Panc1 (cell line): Measurements from ENCODE around the gene KCTD14. TPM values are rescaled to one million over a fixed set of nuclear protein-coding genes. Genes with fewer than 3 reads are reported as not detected.

Experiments
- ATAC-seq: fragments of 200-7000 bp; cut with Tn5 transposase; 2 replicates; pipeline ENCODE4 v1.9.1; 2020; ENCODE audit warnings: mild to moderate bottlenecking, moderate library complexity
- BruUV-seq: library from RNA; stranded (reverse); fragments of 400-500 nt; replicated peaks from 2 replicates; lab custom pipeline; 2021; lab: Mats Ljungman, UMichigan
- CTCF ChIA-PET: fragments of 300-600 bp; sonication (Branson Sonifier 250); formaldehyde crosslinking; loops from one replicate; lab custom pipeline; 2022; ENCODE audit warnings: antibody characterized with exemption; lab: Charles Lee
- POLR2A ChIA-PET: fragments of 300-600 bp; sonication (Branson Sonifier 250); formaldehyde crosslinking; loops from one replicate; lab custom pipeline; 2022; ENCODE audit warnings: antibody characterized with exemption; lab: Charles Lee
- DNase-seq: peaks from one replicate; pipeline ENCODE4 v3.0.0-alpha.2; 2010; ENCODE audit warnings: low read depth, low spot score
- H3K27ac ChIP-seq: 2 replicates; pipeline ENCODE4 v1.5.1; 2011; ENCODE audit warnings: mild to moderate bottlenecking, low read length, inconsistent platforms
- H3K27me3 ChIP-seq: fragments of 200-500 bp; sonication (Bioruptor generic); 2 replicates; pipeline ENCODE4 v1.6.0; 2014; ENCODE audit warnings: low read length, inconsistent platforms; ENCODE audit not compliant: control insufficient read depth, insufficient read depth
- H3K36me3 ChIP-seq: fragments of 200-500 bp; sonication (Bioruptor generic); 2 replicates; pipeline ENCODE4 v1.5.1; 2014; ENCODE audit warnings: inconsistent platforms, mild to moderate bottlenecking, low read length, moderate library complexity; ENCODE audit not compliant: control insufficient read depth, insufficient read depth
- H3K4me1 ChIP-seq: 2 replicates; pipeline ENCODE4 v1.5.1; 2011; ENCODE audit warnings: inconsistent platforms, mild to moderate bottlenecking, low read length, moderate library complexity; ENCODE audit not compliant: control insufficient read depth, insufficient read depth
- H3K4me3 ChIP-seq, 2 experiments: 2 replicates each; pipeline ENCODE4 v1.5.1; 2011 to 2012; ENCODE audit warnings: low read depth in 2 of 2, low read length in 2 of 2, mild to moderate bottlenecking in 2 of 2, inconsistent platforms in 1 of 2, moderate library complexity in 1 of 2
- H3K9me3 ChIP-seq: fragments of 200-500 bp; sonication (Bioruptor generic); 2 replicates; pipeline ENCODE4 v1.5.1; 2014; ENCODE audit warnings: low read depth, mild to moderate bottlenecking, inconsistent platforms, low read length, moderate library complexity; ENCODE audit not compliant: control insufficient read depth, insufficient read depth
- POLR2AphosphoS5 ChIP-seq: IDR thresholded peaks from 2 replicates; pipeline ENCODE4 v1.6.1; 2012; ENCODE audit warnings: mild to moderate bottlenecking, low read depth, low read length, moderate library complexity
- SIN3A ChIP-seq: IDR thresholded peaks from 2 replicates; pipeline ENCODE4 v1.6.1; 2012; ENCODE audit warnings: low read depth, mild to moderate bottlenecking, low read length, moderate library complexity, borderline replicate concordance; ENCODE audit not compliant: insufficient read depth
- TCF7L2 ChIP-seq: IDR thresholded peaks from 2 replicates; pipeline ENCODE4 v1.6.1; 2011; ENCODE audit warnings: mild to moderate bottlenecking, low read depth, low read length, inconsistent platforms
- in situ Hi-C: cut with HindIII; loops from 2 replicates; pipeline ENCODE4 v1.10.0; 2016; ENCODE audit warnings: low sequenced_read_pairs, low pct_unique_long_range_greater_than_20kb
- intact Hi-C: fragments of 100-400 bp; cut with micrococcal nuclease; formaldehyde crosslinking; loops from one replicate; pipeline ENCODE4 v1.10.0; 2022; ENCODE audit not compliant: unreplicated experiment
- total RNA-seq: library from RNA; stranded (reverse); gene quantifications from one replicate; pipeline ENCODE4 v1.2.1, GENCODE V29; 2021; ENCODE audit not compliant: unreplicated experiment
- TF ChIP-seq, protein P1 (sequence below): fragments of 450-650 bp; IDR thresholded peaks from 2 replicates; pipeline ENCODE4 v1.5.1; 2017; ENCODE audit warnings: mild to moderate bottlenecking
- TF ChIP-seq, protein P2 (sequence below), 2 experiments: IDR thresholded peaks; 2 replicates each; pipeline ENCODE4 v1.6.1; 2011 to 2012; ENCODE audit warnings: low read depth in 2 of 2, control low read depth in 1 of 2, low read length in 1 of 2, mild to moderate bottlenecking in 1 of 2, moderate library complexity in 1 of 2; ENCODE audit not compliant: insufficient read depth in 1 of 2

Gene KCTD14
- total RNA-seq, 1 experiment from 2014 or later = 19.3 TPM

GRCh38 chr11:78000193-78000592 lies 22.9 kb downstream of the KCTD14 start:
- no peaks in the 10 kb centered on the region; the same call in 1 of the 2 replicates for H3K27me3 ChIP-seq
- no peaks in the 10 kb centered on the region for H3K36me3 ChIP-seq
- ChIA-PET POLR2A (no interaction called here), CTCF (interaction anchor here (0.6 to 1.1 kb wide), 2 partner anchors 105 to 224 kb away, joined by 3 to 4 read pairs; no protein-coding TSS in a partner anchor)
- BruUV-seq = no TSS peak
- peak; percentile 47 for DNase-seq
- ATAC-seq = peak; percentile 88
- no peak overlapping the region for H3K27ac ChIP-seq
- H3K4me1 ChIP-seq = peaks cover 3% of the 10 kb centered on the region; the same call in 1 of the 2 replicates
- TF ChIP-seq POLR2AphosphoS5 (no peak), TCF7L2 (no peak), SIN3A (no peak)
- TF ChIP-seq, protein P1, sequence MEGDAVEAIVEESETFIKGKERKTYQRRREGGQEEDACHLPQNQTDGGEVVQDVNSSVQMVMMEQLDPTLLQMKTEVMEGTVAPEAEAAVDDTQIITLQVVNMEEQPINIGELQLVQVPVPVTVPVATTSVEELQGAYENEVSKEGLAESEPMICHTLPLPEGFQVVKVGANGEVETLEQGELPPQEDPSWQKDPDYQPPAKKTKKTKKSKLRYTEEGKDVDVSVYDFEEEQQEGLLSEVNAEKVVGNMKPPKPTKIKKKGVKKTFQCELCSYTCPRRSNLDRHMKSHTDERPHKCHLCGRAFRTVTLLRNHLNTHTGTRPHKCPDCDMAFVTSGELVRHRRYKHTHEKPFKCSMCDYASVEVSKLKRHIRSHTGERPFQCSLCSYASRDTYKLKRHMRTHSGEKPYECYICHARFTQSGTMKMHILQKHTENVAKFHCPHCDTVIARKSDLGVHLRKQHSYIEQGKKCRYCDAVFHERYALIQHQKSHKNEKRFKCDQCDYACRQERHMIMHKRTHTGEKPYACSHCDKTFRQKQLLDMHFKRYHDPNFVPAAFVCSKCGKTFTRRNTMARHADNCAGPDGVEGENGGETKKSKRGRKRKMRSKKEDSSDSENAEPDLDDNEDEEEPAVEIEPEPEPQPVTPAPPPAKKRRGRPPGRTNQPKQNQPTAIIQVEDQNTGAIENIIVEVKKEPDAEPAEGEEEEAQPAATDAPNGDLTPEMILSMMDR = peak; percentile 93
- TF ChIP-seq, protein P2, sequence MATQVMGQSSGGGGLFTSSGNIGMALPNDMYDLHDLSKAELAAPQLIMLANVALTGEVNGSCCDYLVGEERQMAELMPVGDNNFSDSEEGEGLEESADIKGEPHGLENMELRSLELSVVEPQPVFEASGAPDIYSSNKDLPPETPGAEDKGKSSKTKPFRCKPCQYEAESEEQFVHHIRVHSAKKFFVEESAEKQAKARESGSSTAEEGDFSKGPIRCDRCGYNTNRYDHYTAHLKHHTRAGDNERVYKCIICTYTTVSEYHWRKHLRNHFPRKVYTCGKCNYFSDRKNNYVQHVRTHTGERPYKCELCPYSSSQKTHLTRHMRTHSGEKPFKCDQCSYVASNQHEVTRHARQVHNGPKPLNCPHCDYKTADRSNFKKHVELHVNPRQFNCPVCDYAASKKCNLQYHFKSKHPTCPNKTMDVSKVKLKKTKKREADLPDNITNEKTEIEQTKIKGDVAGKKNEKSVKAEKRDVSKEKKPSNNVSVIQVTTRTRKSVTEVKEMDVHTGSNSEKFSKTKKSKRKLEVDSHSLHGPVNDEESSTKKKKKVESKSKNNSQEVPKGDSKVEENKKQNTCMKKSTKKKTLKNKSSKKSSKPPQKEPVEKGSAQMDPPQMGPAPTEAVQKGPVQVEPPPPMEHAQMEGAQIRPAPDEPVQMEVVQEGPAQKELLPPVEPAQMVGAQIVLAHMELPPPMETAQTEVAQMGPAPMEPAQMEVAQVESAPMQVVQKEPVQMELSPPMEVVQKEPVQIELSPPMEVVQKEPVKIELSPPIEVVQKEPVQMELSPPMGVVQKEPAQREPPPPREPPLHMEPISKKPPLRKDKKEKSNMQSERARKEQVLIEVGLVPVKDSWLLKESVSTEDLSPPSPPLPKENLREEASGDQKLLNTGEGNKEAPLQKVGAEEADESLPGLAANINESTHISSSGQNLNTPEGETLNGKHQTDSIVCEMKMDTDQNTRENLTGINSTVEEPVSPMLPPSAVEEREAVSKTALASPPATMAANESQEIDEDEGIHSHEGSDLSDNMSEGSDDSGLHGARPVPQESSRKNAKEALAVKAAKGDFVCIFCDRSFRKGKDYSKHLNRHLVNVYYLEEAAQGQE (IDR thresholded peaks at IDR 0.05; ENCODE audit: insufficient read depth in 1 of 2, low read depth in 2 of 2, low read length in 1 of 2) = no peak
- in situ Hi-C loops = no loop called here
- intact Hi-C loops = loop anchor here (1.0 kb wide), 1 partner anchor 224 kb away; no protein-coding TSS in a partner anchor
- H3K9me3 ChIP-seq = no peaks in the 10 kb centered on the region
- H3K4me3 ChIP-seq = no peak overlapping the region

DNA sequence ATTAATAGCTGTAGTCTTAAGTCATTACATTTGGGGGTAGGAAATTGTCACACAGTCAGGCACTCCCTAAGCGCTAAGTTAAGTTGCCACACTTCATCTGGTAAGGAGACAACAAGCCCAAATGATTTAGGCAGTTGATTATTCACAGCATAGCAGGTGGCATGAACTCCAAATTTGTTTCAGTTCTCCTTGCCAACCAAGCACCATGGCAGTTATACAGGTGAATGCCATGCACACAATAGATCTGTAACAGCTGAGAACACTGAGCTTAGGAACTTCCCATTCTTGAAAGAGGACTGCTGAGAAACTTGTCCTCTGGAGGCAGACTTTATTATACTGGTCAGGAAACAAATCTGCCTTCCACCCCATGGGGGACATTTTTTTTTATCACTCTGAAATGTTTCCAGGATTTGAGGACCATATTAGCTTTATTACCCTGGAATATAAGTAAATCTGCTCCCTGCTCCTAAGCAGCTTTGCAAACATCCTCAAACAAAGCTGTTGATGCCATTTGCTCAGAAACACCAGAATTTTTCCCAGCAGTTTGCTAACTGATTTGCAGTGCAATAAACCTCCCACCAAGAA lies 23.5 kb downstream of the KCTD14 start:
- no peaks in the 10 kb centered on the region for H3K9me3 ChIP-seq
- ChIA-PET POLR2A (no interaction called here), CTCF (interaction anchor here (0.5 to 1.1 kb wide), 3 partner anchors 9 to 224 kb away, joined by 3 to 5 read pairs (median 3); no protein-coding TSS in a partner anchor)
- H3K36me3 ChIP-seq = no peaks in the 10 kb centered on the region
- H3K4me3 ChIP-seq = no peak overlapping the region
- BruUV-seq = no TSS peak
- TF ChIP-seq, protein P1 = no peak
- TF ChIP-seq POLR2AphosphoS5 = no peak
- TF ChIP-seq SIN3A = no peak
- TF ChIP-seq, protein P2 (IDR thresholded peaks at IDR 0.05; ENCODE audit: insufficient read depth in 1 of 2, low read depth in 2 of 2, low read length in 1 of 2) = no peak
- TF ChIP-seq TCF7L2 = no peak
- peaks cover 5% of the 10 kb centered on the region; the same call in 1 of the 2 replicates for H3K4me1 ChIP-seq
- in situ Hi-C loops (no loop called here), intact Hi-C loops (loop anchor here (1.0 kb wide), 1 partner anchor 223 kb away; no protein-coding TSS in a partner anchor)
- ATAC-seq (no peak), DNase-seq (no peak)
- no peak overlapping the region for H3K27ac ChIP-seq
- no peaks in the 10 kb centered on the region; the same call in 1 of the 2 replicates for H3K27me3 ChIP-seq
